K562 (cell line): Measurements from ENCODE around the gene TNIP1. TPM values are rescaled to one million over a fixed set of nuclear protein-coding genes. Genes with fewer than 3 reads are reported as not detected.

Experiments used
- ZNF384 ChIP-seq: IDR thresholded peaks from 2 replicates; pipeline ENCODE4 v1.6.1; 2012; ENCODE audit warnings: low read depth, low read length, improper control_type of control experiment
- polyA plus RNA-seq, 8 experiments: library from polyadenylated mRNA; depleted of rRNA in 4 of 8; stranded (reverse) in 5 of 8; unstranded in 3 of 8; fragments of >200 nt; fragmentation: Nextera tagmentation in 2 of 8; fragmentation: Illumina TruSeq in 1 of 8; extraction: Ambion mirVana in 2 of 8; extraction: Trizol in 1 of 8; gene quantifications; 2 replicates each; pipeline versions ENCODE4 v1.2.1 to v1.2.3, GENCODE V29; 2011 to 2014; ENCODE audit warnings: inconsistent platforms in 1 of 8, missing spikeins in 1 of 8
- total RNA-seq, 7 experiments: library from RNA; depleted of rRNA in 6 of 7; stranded (reverse); fragments of >200 nt in 6 of 7; fragmentation: Illumina TruSeq in 2 of 7; extraction: Trizol in 2 of 7; gene quantifications; 2 replicates each; pipeline versions ENCODE4 v1.2.1 to v1.2.3, GENCODE V29; 2011 to 2021; ENCODE audit warnings: low replicate concordance in 1 of 7
- TF ChIP-seq, protein P1 (sequence below), 2 experiments: fragments of 450-650 bp in 1 of 2; sonication (generic) in 1 of 2; formaldehyde crosslinking in 1 of 2; IDR thresholded peaks; 2 replicates each; pipeline versions ENCODE4 v1.7.1 to v1.9.0; 2016 to 2022; ENCODE audit warnings: inconsistent platforms in 1 of 2, mild to moderate bottlenecking in 1 of 2, missing genetic modification reagents in 1 of 2

Gene TNIP1
- total and polyA plus RNA-seq, 9 of the 15 experiments (the other 6 are each of a cell fraction or from before 2014, with no cell fraction given): 0.46 to 41.0 (median 24.6) TPM

DNA sequence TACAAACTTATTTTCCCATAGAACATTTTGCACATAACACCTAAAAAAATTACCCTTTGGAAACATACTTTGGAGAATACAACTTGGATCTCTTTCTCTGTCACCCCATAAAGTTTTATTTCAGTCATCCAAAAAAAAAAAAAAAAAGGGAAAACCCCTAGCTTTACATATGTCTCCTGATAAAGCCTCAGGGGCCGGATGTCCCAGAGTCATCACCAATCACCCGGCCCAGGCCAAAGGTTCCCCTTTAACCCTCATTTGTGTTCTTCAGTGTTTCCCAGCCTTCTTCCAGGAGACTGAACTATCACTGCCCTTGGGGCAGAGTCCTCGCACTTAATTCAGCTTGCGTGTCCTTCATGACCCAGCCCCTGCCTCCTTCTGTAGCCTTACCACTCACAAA is 48.0 kb upstream of the TNIP1 start (continued):
- TF ChIP-seq, protein P1, sequence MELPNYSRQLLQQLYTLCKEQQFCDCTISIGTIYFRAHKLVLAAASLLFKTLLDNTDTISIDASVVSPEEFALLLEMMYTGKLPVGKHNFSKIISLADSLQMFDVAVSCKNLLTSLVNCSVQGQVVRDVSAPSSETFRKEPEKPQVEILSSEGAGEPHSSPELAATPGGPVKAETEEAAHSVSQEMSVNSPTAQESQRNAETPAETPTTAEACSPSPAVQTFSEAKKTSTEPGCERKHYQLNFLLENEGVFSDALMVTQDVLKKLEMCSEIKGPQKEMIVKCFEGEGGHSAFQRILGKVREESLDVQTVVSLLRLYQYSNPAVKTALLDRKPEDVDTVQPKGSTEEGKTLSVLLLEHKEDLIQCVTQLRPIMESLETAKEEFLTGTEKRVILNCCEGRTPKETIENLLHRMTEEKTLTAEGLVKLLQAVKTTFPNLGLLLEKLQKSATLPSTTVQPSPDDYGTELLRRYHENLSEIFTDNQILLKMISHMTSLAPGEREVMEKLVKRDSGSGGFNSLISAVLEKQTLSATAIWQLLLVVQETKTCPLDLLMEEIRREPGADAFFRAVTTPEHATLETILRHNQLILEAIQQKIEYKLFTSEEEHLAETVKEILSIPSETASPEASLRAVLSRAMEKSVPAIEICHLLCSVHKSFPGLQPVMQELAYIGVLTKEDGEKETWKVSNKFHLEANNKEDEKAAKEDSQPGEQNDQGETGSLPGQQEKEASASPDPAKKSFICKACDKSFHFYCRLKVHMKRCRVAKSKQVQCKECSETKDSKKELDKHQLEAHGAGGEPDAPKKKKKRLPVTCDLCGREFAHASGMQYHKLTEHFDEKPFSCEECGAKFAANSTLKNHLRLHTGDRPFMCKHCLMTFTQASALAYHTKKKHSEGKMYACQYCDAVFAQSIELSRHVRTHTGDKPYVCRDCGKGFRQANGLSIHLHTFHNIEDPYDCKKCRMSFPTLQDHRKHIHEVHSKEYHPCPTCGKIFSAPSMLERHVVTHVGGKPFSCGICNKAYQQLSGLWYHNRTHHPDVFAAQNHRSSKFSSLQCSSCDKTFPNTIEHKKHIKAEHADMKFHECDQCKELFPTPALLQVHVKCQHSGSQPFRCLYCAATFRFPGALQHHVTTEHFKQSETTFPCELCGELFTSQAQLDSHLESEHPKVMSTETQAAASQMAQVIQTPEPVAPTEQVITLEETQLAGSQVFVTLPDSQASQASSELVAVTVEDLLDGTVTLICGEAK (IDR thresholded peaks at IDR 0.05): peak; percentile 90
- TF ChIP-seq, protein P1 (CRISPR knock-in tag; IDR thresholded peaks at IDR 0.05): peak; percentile 82
- peak; percentile 93 for TF ChIP-seq ZNF384
